GM21390 (cell line): Measurements from ENCODE around the gene SBK3.
"Not testable (repeated sequence)": the region's sequence is repeated elsewhere in the genome, so short reads cannot be mapped to it uniquely, and the experiment has no call there.

ENCODE experiments used
- ATAC-seq: cut with Tn5 transposase; IDR thresholded peaks from one replicate; pipeline ENCODE4 v1.9.1; 2021; ENCODE audit not compliant: unreplicated experiment

The SBK3 gene

DNA sequence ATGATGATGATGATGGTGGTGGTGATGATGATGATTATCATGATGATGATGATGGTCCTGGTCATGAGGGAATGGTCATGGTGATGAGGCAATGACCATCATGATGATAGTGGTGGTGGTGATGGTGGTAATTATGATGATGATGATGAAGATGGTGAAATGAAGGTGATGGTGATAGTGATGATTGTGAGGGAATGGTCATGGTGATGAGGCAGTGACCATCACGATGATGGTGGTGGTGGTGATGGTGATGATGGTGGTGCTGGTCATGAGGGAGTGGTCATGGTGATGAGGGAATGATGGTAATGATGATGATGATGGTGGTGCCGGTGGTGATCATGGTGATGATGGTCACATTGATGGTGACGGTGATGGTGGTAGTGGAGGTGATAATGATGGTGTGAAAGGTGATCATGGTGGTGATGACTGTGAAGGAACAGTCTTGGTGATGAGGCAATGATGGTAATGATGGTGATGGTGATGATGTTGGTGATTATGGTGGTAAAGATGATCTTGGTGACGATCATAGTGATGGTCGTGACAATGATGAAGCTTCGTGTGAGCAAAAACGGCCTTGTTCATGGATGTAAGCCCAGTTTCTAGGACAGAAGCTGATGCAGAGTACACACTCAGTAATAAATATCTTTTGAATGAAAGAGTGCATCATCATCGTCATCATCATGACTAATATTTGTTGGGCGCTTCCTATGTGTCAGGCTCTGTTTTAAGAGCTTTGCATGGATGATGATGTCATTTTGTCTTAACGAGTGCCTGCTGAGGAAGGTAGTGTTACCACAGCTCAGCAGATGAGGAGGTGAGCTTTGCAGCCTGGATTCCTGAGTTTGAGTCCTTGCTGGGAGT, 25.7 kb downstream of the SBK3 start:
- no peak for ATAC-seq

DNA sequence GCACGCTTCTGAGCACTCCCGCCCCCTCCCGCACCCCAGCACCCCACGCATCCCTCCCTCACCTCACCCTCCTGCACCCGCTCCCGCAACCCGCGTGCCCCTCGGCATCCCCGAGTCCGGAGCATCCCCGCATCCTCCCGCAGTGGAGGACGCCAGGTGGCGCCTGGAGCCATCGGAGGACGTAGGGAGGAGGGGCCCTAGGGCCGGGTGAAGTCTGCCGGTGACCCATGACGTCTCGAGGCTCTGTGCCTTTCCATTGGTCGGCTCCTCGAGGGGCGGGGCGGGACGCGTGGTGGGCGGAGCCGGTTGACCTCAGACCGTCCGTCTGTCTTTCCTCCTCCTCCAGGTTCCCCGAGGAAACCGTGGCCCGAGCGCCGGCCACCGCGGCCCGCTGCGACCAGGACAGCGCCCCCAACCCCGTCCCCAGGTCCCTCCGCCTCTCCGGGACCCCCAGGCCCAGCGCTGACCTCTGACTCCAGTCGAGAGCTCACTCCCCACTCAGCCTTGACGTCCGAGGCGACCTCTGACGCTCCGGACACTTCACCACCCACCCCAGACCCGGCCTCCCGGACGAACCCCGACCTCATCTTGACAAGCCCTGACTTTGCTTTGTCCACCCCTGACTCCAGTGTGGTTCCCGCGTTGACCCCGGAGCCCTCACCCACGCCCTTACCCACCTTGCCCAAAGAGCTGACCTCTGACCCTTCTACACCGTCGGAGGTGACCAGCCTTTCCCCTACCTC, 28.3 kb downstream of the SBK3 start:
- ATAC-seq = peak; percentile 99

DNA sequence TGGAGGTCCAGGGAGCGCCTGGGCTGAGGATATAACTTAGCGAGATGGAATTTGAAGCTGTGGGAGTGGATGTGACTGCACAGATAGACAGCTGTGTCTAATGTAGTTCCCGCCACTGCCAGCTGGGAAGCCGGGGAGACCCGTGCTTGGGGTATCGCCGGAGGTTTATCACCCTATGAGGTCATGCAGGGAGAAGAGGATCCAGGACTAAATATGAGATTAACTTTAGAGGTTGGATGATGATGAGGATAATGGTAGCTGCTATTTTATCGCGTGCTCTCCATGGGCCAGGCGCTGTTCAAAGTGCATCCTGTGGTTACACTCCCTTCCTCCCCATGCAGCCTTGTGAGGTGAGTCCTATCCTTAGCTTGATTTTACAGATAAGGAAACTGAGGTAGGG, 37.2 kb downstream of the SBK3 start:
- ATAC-seq = no peak

DNA sequence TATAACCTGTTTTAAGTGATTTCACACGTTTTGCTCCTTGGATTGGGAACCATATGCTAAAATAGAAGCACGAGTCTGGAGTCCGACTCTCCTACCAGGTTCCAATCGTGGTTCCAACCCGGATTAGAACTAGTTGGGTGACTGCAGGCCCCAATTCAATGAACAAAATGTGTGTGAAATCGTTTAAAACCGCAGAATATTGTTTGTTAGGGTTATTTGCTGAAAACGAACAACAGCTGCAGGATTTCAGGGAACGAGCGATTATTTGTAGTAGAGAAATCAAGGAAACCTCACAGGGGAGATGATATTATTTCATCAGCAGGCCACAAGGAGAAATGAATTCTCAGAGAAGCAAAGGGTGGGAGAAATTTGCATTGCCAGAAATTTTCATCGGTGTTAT, 40.4 kb downstream of the SBK3 start:
- no peak for ATAC-seq

DNA sequence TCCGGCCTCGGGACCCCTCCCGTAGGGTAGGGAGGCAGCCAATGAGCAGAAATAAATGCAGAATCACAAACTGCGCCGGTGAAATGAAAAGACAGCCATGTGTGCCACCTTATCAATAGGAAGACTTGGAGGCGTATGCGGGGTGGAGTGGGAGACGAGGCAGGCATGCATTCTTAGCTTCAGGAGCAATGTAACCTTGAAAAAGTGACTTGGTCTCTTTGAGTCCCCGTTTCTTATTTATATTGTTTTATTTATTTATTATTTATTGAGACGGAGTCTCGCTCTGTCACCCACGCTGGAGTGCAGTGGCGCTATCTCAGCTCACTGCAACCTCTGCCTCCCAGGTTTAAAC, 41.1 kb downstream of the SBK3 start:
- ATAC-seq = no peak

DNA sequence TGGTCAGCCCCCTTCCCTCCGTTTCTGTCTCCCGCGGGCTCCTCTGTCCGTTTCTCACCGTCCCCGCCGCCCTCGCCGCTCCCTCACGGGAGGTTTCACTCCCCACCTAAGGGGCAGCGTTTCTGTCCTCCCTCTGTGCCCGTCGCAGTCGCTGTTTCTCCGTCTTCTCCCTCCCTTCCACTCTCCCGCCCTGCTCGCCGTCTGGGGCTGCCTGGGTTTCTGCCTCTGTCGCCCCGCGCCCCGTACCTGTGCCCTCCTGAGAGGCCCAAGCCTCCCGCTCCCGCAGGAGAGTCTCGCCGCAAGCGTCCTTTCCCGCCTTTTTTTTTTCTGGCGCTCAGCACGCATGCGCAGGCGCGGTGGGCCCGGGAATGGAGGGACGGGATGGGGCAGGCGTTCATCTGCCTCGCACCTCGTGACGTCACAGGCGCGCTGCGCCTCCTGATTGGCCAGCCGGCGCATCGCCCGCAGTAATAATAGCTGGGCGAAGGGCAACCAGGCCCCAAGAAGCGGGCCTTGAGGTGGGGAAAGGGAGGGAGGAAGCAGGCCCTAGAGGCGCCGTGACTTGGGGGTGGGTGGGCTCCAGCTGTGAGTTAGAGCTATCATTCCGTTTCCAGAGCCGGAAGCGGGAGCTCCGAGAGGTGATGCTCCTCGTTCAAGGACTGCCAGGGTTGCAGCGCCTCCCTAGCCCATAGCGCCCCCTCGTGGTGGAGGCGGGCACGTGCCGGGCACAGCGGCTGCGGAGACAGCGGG, 41.7 kb downstream of the SBK3 start:
- peak; percentile 85 for ATAC-seq

DNA sequence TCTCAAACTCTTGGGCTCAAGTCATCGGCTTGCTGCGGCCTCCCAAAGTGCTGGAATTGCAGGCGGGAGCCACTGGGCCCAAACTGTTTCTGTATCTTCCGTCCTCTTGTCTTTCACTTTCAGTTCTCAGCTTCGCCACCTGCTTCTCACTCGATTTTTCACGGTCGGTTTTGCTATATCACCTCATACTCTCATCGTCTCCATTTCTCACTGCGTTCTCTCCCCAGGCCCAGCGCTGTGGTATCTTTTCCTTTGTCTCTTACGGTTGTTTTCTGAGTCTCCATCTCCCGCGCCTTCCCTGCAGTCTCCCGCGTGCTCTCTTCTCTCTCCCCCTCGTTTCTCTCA, 42.2 kb downstream of the SBK3 start:
- ATAC-seq = no peak

DNA sequence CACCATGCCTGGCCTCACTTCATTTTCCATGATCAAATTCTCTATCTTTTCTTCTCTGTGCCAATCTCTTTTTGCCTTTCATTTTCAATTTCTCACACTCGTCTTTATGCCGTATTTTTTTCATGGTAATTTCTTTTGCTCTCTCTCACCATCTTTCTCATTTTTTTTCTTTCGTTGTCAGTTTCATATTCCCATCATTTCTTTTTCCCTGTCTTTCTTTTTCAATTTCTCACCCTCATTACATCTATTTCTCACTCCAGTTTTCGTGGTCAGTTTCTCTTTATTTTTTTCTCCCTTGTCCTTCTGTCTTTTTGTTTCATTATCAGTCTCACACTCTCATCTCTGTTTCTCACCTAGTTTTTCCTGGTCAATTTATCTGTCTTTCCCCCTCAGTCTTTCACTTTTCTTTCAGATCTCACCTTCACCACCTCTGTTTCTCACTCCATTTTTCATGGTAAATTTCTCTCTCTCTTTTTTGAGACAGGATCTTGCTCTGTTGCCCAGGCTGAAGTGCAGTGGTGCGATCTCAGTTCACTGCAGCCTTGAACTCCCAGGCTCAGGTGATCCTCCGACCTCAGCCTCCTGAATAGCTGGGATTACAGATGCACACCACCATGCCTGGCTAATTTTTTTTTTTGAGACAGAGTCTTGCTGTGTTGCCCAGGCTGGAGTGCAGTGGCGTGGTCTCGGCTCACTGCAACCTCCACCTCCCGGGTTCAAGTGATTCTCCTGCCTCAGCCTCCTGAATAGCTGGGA, 43.0 kb downstream of the SBK3 start:
- ATAC-seq = no peak

DNA sequence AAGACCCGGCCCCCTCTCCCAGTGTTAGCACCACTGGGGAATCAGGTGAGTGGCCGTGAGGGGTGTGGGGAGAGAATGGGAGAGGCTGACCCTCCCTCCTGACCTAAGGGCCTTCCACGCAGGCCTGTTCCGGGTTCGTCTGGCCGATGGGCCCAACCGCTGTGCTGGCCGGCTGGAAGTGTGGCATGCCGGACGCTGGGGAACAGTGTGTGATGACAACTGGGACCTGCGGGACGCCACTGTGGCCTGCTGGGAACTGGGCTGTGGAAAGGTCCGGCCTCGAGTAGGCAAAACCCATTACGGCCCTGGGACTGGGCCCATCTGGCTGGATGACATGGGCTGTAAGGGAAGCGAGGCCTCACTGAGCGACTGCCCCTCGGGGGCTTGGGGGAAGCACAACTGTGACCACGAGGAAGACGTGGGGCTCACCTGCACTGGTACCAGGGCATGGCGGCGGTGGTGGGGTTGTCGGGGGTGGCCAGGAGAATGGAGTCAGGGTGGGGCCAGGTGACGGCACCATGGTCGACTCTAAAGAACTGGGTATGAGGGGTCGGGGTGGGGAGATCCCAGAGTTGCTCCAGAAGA, 44.9 kb downstream of the SBK3 start:
- ATAC-seq = no peak

DNA sequence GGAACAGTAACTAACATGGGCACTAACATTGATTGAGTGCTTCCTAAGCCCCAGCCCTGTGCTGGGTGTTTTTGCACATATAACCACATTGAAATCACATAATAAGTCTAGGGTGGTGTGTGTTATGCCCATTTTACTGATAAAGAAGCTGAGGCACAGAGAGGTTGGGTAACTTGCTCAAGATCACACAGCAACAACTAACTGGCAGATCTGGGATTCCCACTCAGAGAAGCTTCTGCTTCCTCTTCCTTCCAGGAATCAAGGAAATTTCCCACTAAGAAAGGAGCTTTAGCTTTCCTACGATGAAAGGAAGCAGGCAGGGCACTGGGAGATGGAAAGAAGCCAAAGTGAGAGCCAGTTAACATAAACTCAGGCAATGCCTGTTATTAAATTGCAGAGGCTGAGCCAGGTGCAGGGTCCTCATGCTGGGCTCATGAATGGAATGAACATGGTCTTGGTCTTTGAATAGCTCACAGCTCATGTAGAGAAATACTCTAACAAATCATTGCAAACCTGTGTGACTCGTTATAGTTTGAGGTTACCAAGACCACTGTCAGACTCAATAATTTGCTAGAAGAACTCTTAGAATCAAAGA, 47.0 kb downstream of the SBK3 start:
- ATAC-seq = no peak

DNA sequence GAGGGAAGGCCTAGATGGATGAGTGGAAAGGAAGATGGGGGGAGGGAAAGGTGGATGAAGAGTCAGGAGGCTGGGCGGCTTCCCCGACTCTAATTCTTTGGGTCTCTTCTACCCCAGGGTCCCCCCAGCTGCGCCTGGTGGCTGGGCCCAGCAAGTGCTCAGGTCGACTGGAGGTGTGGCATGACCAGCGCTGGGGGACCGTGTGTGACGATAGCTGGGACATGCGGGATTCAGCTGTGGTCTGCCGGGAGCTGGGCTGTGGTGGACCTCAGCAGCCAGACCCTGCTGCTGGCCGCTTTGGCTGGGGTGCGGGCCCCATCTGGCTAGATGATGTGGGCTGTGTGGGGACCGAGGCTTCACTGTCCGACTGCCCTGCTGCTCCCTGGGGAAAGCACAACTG, 47.6 kb downstream of the SBK3 start:
- no peak for ATAC-seq

DNA sequence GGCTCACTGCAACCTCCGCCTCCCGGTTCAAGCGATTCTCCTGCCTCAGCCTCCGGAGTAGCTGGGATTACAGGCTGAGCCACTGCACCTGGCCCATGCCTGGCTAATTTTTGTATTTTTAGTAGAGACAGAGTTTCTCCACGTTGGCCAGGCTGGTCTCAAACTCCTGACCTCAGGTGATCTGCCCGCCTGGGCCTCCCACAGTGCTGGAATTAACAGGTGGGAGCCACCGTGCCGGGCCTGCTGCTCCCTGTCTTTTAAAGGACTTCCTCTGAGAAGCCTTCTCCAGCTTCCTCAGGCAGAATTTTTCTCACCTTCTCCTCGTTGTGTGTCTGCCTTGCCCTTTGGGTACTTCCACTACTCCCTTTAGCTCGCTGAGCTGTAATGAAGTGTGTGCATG, 48.5 kb downstream of the SBK3 start:
- ATAC-seq = not testable (repeated sequence)

DNA sequence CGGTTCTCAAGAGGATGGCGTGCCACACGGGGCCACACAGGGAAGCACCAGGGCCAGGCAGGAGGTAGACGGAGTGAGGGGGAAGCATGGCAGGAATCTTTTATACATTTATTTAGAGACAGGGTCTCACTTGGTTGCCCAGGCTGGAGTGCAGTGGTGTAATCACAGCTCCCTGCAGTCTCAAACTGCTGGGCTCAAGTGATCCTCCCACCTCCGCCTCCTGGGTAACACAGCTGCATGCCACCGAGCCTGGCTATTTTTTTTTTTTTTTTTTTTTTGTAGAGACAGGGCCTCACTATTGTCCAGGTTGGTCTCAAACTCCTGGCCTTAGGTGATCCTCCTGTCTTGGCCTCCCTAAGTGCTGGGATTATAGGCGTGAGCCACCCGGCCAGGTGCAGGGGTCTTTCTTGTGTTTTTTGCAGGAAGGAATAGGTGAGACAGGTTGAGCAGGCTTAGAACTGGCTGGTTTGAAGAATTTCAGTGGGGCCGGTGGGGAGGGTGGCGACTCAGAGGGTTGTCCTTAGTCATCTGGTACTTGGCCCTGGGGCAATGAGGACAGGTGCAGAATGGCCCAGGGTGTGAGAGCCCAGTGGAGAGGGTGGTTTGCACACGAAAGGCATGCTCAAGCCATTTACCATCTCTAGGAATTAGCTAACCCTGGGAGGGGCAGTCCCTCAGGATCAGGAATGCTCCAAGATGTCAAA, 49.5 kb downstream of the SBK3 start:
- no peak for ATAC-seq

DNA sequence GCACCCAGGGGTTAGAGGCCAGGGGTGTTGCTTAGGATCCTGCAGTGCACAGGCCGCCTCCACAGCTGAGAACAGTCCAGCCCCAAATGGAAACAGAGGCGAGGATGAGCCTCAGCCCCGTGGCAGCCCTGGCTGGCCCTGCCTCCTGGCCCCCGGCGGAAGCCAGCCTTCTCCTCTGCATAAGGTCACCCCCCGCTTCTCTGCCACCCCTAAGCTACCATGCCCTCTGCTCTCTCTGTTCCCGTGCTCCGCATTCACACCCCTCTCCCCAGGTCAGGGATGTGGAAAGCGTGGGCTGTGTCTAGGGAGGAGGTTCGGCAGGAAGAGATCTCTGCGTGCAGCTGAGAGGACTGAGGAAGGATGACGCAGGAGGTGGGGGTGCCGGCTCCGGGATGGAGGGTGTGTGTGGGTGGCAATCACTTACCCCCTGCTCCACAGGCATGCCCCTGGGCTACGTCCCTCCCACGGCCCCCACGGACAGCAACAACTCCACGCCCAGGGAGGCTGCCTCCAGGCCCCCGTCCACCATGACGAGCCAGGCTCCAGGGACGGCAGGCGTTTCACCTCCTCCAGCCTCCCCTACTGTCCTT, 51.1 kb downstream of the SBK3 start:
- no peak for ATAC-seq

DNA sequence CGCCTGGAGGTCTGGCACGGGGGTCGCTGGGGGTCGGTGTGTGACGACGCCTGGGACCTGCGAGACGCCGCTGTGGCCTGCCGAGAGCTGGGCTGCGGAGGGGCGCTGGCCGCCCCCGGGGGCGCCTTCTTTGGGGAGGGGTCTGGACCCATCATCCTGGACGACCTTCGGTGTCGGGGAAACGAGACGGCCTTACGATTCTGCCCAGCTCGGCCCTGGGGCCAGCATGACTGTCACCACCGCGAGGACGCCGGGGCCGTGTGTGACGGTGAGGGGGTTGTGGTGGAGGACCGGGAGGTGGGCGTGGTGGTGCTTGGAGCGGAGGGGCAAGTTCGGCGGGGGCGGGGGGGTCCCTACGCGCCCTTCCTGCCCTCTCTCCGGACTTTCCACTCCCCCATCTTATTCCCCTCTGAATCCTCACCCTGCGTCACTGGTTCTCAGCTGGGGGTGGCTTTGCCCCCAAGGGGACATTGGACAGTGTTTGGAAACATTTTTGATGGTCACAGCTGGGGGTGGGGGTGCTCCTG, 51.6 kb downstream of the SBK3 start:
- ATAC-seq = no peak

DNA sequence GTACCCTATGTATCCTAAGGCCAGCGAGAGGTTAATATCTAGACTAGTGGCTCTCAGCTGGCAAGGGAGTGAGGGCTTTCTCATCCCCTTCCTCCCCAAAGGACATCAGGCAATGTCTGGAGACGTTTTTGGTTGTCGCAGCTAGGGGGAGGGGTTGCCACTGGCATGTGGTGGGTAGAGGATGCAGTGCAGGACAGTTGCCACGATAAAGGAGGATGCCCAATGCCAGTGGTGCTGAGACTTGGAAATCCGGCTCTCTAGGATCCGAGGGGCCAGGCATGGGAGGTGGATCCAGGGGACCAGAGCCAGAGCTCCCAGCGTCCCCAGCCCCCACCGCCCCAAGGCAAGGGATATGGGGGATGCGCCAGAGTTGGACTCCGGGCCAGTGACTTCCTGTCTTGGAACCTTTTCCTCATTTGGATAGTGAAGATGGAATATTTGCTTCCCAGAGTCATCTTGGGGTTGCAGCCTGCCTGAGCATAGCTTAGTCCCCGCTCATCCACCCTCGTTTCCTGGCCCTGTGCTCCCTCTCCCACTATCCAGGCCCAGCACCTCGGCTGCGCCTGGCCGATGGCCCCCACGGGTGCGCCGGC, 52.2 kb downstream of the SBK3 start:
- no peak for ATAC-seq

DNA sequence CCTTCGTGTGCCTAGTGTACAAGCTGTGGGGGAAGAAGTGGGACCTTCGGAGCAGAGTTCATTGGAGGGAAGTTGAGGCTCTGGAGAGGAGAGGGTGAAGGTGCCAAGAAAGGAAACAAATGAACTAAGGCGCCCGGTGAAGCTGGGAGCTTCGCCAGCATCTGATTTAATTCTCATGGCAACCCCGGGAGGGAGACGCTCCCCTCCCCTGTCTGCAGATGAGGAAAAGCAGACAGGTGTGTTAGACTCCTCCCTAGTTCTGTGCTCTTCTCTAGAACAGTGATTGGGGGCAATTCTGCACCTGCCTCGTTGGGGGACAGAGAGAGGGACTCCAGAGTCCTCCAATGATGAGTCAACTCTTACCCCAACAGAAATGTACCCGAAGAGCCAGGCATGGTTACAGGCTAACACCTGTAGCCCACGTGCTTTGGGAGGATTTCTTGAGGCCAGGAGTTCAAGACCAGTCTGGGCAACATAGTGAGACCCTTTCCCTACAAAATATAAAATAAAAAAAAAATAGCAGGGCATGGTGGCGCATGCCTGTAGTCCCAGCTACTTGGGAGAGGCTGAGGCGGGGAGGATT, 52.9 kb downstream of the SBK3 start:
- no peak for ATAC-seq

DNA sequence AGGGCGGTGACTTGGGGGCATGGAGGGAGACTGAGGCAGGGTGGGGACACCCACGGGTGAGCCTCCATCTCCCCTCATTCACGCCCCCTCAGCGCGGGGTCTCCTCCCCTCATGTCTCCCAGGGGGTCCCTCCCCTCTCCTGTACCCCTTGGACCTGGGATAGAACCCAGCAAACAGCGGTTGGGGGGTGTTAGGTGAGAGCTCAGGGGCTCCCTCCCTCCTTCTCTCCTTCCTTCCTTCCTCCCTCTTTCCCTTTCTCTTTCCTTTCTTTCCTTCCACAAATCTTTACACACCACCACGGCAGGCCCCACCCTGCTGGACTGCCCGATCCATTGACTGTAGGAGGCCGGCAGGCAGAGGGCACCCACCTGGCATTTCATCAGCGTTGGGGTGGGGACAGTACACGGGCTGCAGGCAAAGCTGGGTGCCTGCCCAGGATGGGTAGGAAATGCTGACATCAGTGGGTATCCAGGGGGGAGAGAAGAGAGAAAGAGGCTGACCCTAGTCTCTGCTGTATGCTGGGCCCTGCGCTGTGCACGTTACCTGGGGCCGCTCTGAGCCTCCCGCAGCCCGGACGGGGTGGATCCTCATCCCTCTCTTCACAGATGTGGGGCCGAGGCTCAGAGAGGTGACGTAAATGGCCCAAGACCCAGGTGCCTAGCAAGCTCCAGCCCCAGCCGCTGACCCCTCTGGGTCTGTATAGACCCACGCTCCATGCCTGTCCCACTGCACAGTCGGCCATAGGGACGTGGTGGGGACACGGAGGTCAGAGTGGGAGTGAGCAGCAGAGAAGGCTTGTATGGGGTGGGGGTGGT, 53.6 kb downstream of the SBK3 start:
- ATAC-seq = no peak
